HepG2 (cell line): Measurements from ENCODE around the gene LRRC27. TPM values are rescaled to one million over a fixed set of nuclear protein-coding genes. Genes with fewer than 3 reads are reported as not detected.

Experiments
- CEBPG ChIP-seq: IDR thresholded peaks from 2 replicates; pipeline ENCODE4 v1.6.1; 2016
- KLF11 ChIP-seq: IDR thresholded peaks from 2 replicates; pipeline ENCODE4 v1.6.1; 2016; ENCODE audit warnings: missing compliant biosample characterization
- RXRA ChIP-seq: sonication (generic); formaldehyde crosslinking; IDR thresholded peaks from 2 replicates; pipeline ENCODE4 v1.5.1; 2020; ENCODE audit warnings: missing genetic modification reagents
- ZNF17 ChIP-seq: sonication (generic); formaldehyde crosslinking; IDR thresholded peaks from 2 replicates; pipeline ENCODE4 v1.5.0; 2020; ENCODE audit warnings: mild to moderate bottlenecking, missing genetic modification reagents
- ZNF264 ChIP-seq: sonication (generic); formaldehyde crosslinking; IDR thresholded peaks from 2 replicates; pipeline ENCODE4 v1.4.0; 2020; ENCODE audit warnings: missing genetic modification reagents
- ZNF546 ChIP-seq: sonication (generic); formaldehyde crosslinking; conservative IDR thresholded peaks from 2 replicates; pipeline ENCODE4 v1.8.1; 2023; ENCODE audit warnings: mild to moderate bottlenecking, missing genetic modification reagents
- ZNF563 ChIP-seq: sonication (generic); formaldehyde crosslinking; IDR thresholded peaks from 2 replicates; pipeline ENCODE4 v1.8.0; 2022; ENCODE audit warnings: mild to moderate bottlenecking, moderate library complexity, missing genetic modification reagents
- polyA plus RNA-seq, 8 experiments: library from polyadenylated mRNA; depleted of rRNA in 3 of 8; stranded (reverse) in 7 of 8; unstranded in 1 of 8; fragments of >200 nt; fragmentation: Illumina TruSeq in 4 of 8; extraction: Trizol in 4 of 8; gene quantifications; 2 replicates each; pipeline versions ENCODE4 v1.2.1 to v1.2.3, GENCODE V29; 2011 to 2016; ENCODE audit warnings: low read depth in 4 of 8, missing spikeins in 1 of 8, mixed read lengths in 1 of 8; ENCODE audit not compliant: insufficient read depth in 1 of 8
- total RNA-seq, 5 experiments: library from RNA; depleted of rRNA; stranded (reverse); fragments of >200 nt; fragmentation: Illumina TruSeq; extraction: Trizol; gene quantifications; 2 replicates each; pipeline ENCODE4 v1.2.3, GENCODE V29; 2016; ENCODE audit warnings: low read depth in 1 of 5
- TF ChIP-seq, protein P1 (sequence below): sonication (generic); formaldehyde crosslinking; IDR thresholded peaks from 2 replicates; pipeline ENCODE4 v1.5.1; 2020; ENCODE audit warnings: mild to moderate bottlenecking, missing genetic modification reagents, moderate library complexity
- TF ChIP-seq, protein P2 (sequence below): sonication (generic); formaldehyde crosslinking; IDR thresholded peaks from 2 replicates; pipeline ENCODE4 v1.8.0; 2022; ENCODE audit warnings: low read depth, missing genetic modification reagents
- TF ChIP-seq, protein P3 (sequence below): sonication (generic); formaldehyde crosslinking; IDR thresholded peaks from 2 replicates; pipeline ENCODE4 v1.4.0; 2020; ENCODE audit warnings: mild to moderate bottlenecking, missing genetic modification reagents
- TF ChIP-seq, protein P4 (sequence below): sonication (generic); formaldehyde crosslinking; IDR thresholded peaks from 2 replicates; pipeline ENCODE4 v1.4.0; 2020; ENCODE audit warnings: missing genetic modification reagents, borderline replicate concordance
- TF ChIP-seq, protein P5 (sequence below): sonication (generic); formaldehyde crosslinking; IDR thresholded peaks from 2 replicates; pipeline ENCODE4 v1.8.1; 2022; ENCODE audit warnings: low read depth, mild to moderate bottlenecking, missing genetic modification reagents

The LRRC27 gene
- total and polyA plus RNA-seq, 2 of the 13 experiments (the other 11 are each of a cell fraction or from before 2014, with no cell fraction given): 4.2 to 4.6 TPM

DNA sequence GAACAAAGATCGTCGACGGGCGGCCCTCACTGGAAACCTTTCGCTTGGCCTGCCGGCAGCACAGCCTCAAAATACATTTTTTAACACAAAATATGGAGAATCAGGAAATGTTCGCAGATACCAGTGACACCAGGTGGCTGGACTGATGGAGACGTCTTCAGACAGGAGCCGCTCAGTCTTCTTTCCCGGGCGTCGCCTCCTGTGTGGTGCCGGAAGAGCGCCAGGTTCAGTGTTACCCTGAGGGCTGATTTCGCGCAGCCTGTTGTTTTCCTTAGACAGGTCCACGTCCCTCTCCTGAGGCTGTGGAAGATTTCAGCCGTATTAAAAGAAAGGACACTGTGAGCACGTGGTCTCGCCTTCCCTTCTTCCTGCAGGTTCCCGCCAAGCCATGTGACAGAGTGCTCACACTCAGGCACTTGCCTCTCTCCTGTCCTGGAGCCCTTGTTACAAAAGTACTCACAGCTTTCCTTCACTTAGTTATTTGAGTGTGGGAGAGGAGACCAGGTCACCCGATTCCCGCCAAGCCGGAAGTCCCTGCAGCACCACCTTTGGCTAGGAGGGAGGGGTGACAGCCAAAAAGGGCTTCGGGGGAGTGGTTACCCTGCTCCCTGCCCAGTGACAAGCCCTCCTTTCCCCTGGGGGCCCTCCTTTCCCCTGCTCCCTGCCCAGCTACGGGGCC, 43.3 kb downstream of the LRRC27 start (continued):
- TF ChIP-seq, protein P1, sequence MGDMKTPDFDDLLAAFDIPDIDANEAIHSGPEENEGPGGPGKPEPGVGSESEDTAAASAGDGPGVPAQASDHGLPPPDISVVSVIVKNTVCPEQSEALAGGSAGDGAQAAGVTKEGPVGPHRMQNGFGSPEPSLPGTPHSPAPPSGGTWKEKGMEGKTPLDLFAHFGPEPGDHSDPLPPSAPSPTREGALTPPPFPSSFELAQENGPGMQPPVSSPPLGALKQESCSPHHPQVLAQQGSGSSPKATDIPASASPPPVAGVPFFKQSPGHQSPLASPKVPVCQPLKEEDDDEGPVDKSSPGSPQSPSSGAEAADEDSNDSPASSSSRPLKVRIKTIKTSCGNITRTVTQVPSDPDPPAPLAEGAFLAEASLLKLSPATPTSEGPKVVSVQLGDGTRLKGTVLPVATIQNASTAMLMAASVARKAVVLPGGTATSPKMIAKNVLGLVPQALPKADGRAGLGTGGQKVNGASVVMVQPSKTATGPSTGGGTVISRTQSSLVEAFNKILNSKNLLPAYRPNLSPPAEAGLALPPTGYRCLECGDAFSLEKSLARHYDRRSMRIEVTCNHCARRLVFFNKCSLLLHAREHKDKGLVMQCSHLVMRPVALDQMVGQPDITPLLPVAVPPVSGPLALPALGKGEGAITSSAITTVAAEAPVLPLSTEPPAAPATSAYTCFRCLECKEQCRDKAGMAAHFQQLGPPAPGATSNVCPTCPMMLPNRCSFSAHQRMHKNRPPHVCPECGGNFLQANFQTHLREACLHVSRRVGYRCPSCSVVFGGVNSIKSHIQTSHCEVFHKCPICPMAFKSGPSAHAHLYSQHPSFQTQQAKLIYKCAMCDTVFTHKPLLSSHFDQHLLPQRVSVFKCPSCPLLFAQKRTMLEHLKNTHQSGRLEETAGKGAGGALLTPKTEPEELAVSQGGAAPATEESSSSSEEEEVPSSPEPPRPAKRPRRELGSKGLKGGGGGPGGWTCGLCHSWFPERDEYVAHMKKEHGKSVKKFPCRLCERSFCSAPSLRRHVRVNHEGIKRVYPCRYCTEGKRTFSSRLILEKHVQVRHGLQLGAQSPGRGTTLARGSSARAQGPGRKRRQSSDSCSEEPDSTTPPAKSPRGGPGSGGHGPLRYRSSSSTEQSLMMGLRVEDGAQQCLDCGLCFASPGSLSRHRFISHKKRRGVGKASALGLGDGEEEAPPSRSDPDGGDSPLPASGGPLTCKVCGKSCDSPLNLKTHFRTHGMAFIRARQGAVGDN (CRISPR knock-in tag): peak; percentile 60
- TF ChIP-seq, protein P2, sequence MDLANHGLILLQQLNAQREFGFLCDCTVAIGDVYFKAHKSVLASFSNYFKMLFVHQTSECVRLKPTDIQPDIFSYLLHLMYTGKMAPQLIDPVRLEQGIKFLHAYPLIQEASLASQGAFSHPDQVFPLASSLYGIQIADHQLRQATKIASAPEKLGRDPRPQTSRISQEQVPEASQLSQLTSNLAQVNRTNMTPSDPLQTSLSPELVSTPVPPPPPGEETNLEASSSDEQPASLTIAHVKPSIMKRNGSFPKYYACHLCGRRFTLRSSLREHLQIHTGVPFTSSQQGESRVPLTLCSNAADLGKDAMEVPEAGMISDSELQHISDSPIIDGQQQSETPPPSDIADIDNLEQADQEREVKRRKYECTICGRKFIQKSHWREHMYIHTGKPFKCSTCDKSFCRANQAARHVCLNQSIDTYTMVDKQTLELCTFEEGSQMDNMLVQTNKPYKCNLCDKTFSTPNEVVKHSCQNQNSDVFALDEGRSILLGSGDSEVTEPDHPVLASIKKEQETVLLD (CRISPR knock-in tag): no peak
- TF ChIP-seq ZNF563 (CRISPR knock-in tag) (no peak), KLF11 (no peak), ZNF546 (no peak), RXRA (CRISPR knock-in tag) (0 out of 2 replicates have a peak, but pooled peaks have one; percentile 28), ZNF17 (CRISPR knock-in tag) (no peak), CEBPG (CRISPR knock-in tag) (no peak), ZNF264 (CRISPR knock-in tag) (no peak)
- TF ChIP-seq, protein P3, sequence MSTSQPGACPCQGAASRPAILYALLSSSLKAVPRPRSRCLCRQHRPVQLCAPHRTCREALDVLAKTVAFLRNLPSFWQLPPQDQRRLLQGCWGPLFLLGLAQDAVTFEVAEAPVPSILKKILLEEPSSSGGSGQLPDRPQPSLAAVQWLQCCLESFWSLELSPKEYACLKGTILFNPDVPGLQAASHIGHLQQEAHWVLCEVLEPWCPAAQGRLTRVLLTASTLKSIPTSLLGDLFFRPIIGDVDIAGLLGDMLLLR: no peak
- TF ChIP-seq, protein P4, sequence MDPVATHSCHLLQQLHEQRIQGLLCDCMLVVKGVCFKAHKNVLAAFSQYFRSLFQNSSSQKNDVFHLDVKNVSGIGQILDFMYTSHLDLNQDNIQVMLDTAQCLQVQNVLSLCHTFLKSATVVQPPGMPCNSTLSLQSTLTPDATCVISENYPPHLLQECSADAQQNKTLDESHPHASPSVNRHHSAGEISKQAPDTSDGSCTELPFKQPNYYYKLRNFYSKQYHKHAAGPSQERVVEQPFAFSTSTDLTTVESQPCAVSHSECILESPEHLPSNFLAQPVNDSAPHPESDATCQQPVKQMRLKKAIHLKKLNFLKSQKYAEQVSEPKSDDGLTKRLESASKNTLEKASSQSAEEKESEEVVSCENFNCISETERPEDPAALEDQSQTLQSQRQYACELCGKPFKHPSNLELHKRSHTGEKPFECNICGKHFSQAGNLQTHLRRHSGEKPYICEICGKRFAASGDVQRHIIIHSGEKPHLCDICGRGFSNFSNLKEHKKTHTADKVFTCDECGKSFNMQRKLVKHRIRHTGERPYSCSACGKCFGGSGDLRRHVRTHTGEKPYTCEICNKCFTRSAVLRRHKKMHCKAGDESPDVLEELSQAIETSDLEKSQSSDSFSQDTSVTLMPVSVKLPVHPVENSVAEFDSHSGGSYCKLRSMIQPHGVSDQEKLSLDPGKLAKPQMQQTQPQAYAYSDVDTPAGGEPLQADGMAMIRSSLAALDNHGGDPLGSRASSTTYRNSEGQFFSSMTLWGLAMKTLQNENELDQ (CRISPR knock-in tag): no peak
- TF ChIP-seq, protein P5, sequence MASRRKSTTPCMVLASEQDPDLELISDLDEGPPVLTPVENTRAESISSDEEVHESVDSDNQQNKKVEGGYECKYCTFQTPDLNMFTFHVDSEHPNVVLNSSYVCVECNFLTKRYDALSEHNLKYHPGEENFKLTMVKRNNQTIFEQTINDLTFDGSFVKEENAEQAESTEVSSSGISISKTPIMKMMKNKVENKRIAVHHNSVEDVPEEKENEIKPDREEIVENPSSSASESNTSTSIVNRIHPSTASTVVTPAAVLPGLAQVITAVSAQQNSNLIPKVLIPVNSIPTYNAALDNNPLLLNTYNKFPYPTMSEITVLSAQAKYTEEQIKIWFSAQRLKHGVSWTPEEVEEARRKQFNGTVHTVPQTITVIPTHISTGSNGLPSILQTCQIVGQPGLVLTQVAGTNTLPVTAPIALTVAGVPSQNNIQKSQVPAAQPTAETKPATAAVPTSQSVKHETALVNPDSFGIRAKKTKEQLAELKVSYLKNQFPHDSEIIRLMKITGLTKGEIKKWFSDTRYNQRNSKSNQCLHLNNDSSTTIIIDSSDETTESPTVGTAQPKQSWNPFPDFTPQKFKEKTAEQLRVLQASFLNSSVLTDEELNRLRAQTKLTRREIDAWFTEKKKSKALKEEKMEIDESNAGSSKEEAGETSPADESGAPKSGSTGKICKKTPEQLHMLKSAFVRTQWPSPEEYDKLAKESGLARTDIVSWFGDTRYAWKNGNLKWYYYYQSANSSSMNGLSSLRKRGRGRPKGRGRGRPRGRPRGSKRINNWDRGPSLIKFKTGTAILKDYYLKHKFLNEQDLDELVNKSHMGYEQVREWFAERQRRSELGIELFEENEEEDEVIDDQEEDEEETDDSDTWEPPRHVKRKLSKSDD: no peak
